Tibial artery (tissue), 4 donors: Measurements from ENCODE around the gene PPAN.
A peak's percentile ranks its signal among the peaks of the same experiment; 100 is the strongest.

Source experiments
- DNase-seq, 2 donors: peaks; one replicate each; pipeline ENCODE4 v3.0.0-alpha.2; 2019
- H3K27ac ChIP-seq, 2 donors: fragments of 200-600 bp; sonication (generic) in 1 of 2; 1 replicate in 1 of 2; 2 replicates in 1 of 2; pipeline ENCODE4 v1.5.1; 2018 to 2019; ENCODE audit warnings: mild to moderate bottlenecking in 1 of 2
- H3K27me3 ChIP-seq, 2 donors: fragments of 200-600 bp; sonication (generic) in 1 of 2; one replicate each; pipeline versions ENCODE4 v1.5.1 to v1.6.0; 2016 to 2019
- H3K36me3 ChIP-seq, 3 donors: fragments of 200-600 bp; sonication (generic) in 2 of 3; one replicate each; pipeline ENCODE4 v1.5.1; 2016 to 2019; ENCODE audit warnings: mild to moderate bottlenecking in 2 of 3
- H3K4me1 ChIP-seq, 4 donors: fragments of 200-600 bp; sonication (generic) in 2 of 4; 1 replicate in 3 of 4; 2 replicates in 1 of 4; pipeline ENCODE4 v1.5.1; 2016 to 2019
- H3K4me3 ChIP-seq, 2 donors: fragments of 200-600 bp; sonication (generic) in 1 of 2; 1 replicate in 1 of 2; 2 replicates in 1 of 2; pipeline ENCODE4 v1.5.1; 2018 to 2019; ENCODE audit warnings: mild to moderate bottlenecking in 2 of 2
- H3K9me3 ChIP-seq, 3 donors: fragments of 200-600 bp; sonication (generic) in 1 of 3; one replicate each; pipeline ENCODE4 v1.5.1; 2016 to 2019
- CTCF ChIP-seq, 2 experiments: fragments of 200-600 bp in 1 of 2; fragments of 450-650 bp in 1 of 2; IDR thresholded peaks; one replicate each; pipeline ENCODE4 v1.5.1; 2017 to 2019; ENCODE audit warnings: antibody characterized with exemption in 2 of 2, mild to moderate bottlenecking in 1 of 2, moderate library complexity in 1 of 2
- intact Hi-C: fragments of 100-400 bp; cut with DNase I; formaldehyde crosslinking; loops from one replicate; pipeline ENCODE4 v1.15.0; 2023; ENCODE audit warnings: low total_unique reads

PPAN gene

GRCh38 chr19:10085641-10086590, 20.2 kb upstream of the PPAN start, which contains the start of gene SHFL:
Gene SHFL, plus strand, starts transcription at chr19:10086317. Its CDS starts 111 bp downstream, at chr19:10086428.
- peak within 1 kb of the TSS; percentile 84 to 85 for H3K4me3 ChIP-seq

GRCh38 chr19:10086591-10087192, 19.5 kb upstream of the PPAN start:
- DNase-seq = no peak
- Histone ChIP-seq H3K27me3 (no peaks in the 10 kb centered on the region), H3K9me3 (no peaks in the 10 kb centered on the region), H3K36me3 (peaks cover 0 to 29% (median 17%) of the 10 kb centered on the region in 3 donors), H3K27ac (peak overlapping the region; percentile 88 to 92), H3K4me1 (peaks cover 0 to 17% (median 5%) of the 10 kb centered on the region in 4 donors), H3K4me3 (peak overlapping the region; percentile 84 to 85)
- no peak for TF ChIP-seq CTCF (IDR thresholded peaks at IDR 0.05)
- intact Hi-C loops = no loop called here

More at GRCh38 chr19:10085641-10086590, 20.2 kb upstream of the PPAN start, which contains the start of gene SHFL:
- DNase-seq = peak; percentile 67 to 82
- no peak for TF ChIP-seq CTCF (IDR thresholded peaks at IDR 0.05)
- no peaks in the 10 kb centered on the region for H3K9me3 ChIP-seq
- H3K27ac ChIP-seq = peak within 1 kb of the TSS; percentile 88 to 92
- intact Hi-C loops = no loop called here
- H3K27me3 ChIP-seq = no peaks in the 10 kb centered on the region
- peaks cover 0 to 17% (median 5%) of the 10 kb centered on the region in 4 donors for H3K4me1 ChIP-seq
- H3K36me3 ChIP-seq = peaks cover 0 to 21% (median 11%) of the 10 kb centered on the region in 3 donors

- no peaks in the 10 kb centered on the region for H3K27me3 ChIP-seq
- H3K27ac ChIP-seq = peak overlapping the region in 1 of 2 donors; percentile 88
- H3K9me3 ChIP-seq = no peaks in the 10 kb centered on the region
- peaks cover 0 to 17% (median 5%) of the 10 kb centered on the region in 4 donors for H3K4me1 ChIP-seq
- no peak for DNase-seq
- peaks cover 0 to 37% (median 25%) of the 10 kb centered on the region in 3 donors for H3K36me3 ChIP-seq
- H3K4me3 ChIP-seq = peak overlapping the region; percentile 84 to 85
- TF ChIP-seq CTCF (IDR thresholded peaks at IDR 0.05) = no peak
- intact Hi-C loops = no loop called here
Observed at GRCh38 chr19:10087296-10088061, 18.7 kb upstream of the PPAN start.

- no peak overlapping the region for H3K27ac ChIP-seq
- H3K36me3 ChIP-seq = peaks cover 0 to 48% (median 31%) of the 10 kb centered on the region in 3 donors
- no peak for DNase-seq
- peaks cover 0 to 17% (median 5%) of the 10 kb centered on the region in 4 donors for H3K4me1 ChIP-seq
- no peaks in the 10 kb centered on the region for H3K9me3 ChIP-seq
- no peak for TF ChIP-seq CTCF (IDR thresholded peaks at IDR 0.05)
- no peak overlapping the region for H3K4me3 ChIP-seq
- no peaks in the 10 kb centered on the region for H3K27me3 ChIP-seq
- intact Hi-C loops = no loop called here
Observed at GRCh38 chr19:10088949-10089554, 17.1 kb upstream of the PPAN start.
